Activated CD4-positive, alpha-beta T cell treated with anti-CD3 and anti-CD28 coated beads, Interleukin-2, amount 50 U/mL, for 4 hours (primary cell): ENCODE measurements around the gene GRID1.

Experiments used
- DNase-seq, 2 experiments: peaks; one replicate each; pipeline ENCODE4 v3.0.0-alpha.2; 2020

The GRID1 gene

DNA sequence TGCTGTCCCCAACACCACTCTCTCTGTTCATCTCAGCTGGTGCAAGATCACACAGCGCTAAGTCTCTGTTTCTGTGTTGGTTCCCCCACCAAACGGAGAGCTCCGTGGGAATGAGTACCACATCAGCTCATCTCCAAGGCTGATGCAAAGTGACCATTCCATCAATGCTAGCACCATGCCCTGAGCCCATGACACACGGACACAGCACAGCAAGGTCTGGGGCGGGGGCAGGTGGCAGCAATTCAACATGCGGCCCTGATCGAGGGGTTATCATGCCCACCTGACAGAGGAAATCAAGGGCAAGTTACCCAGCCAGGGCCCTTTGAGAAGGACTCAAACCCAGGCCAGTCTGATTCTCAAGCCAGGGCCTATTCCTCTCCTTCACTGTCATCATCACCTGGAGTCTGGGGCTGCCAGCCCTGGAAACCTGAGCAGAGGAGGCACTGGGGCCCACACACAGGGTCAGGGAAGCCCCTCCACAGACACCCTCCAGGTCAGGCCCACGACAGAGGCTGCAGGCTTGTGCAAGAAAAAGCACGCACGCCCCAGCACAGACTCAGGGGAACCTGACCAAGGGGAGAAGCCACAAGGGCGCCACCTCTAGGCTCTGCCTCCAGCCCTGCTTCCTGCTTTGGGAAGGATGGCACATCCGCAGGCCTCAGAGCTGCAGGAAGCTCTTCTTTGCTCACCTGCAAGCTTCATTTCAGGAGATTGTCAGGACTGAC lies 74.8 kb downstream of the GRID1 start:
- no peak for DNase-seq

DNA sequence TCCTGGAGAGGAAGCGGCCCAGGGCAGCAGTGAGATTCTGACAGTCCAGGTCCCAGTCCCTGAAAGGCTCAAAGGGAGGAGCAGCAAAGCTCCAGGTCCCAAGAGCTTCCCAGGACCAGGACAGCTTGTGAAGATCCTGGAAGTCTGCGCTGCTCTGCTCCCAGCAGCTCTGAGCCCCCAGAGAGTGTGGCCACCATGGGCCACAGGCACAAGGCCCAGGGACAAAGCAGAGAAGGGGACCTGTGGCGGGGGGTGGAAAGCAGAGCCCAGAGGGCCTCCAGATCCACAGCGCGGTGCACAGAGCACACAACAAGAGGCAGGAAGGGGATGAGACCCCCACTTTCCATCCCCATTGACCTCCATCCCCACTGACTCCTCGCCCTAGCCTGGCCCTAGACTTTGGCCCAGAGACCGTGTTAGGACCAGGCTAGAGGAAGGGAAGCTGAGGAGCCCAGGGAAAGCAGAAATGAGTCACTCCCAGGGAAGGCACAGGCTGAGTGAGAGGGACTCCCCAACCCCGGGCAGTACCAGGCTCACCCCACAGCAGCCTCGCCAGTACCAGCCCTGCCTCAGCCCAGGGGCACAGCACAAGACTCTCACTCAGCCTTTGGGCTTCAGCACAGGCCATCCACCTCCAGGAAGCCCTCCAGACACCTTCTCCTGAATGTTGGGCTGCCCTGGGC lies 75.5 kb downstream of the GRID1 start:
- no peak for DNase-seq

DNA sequence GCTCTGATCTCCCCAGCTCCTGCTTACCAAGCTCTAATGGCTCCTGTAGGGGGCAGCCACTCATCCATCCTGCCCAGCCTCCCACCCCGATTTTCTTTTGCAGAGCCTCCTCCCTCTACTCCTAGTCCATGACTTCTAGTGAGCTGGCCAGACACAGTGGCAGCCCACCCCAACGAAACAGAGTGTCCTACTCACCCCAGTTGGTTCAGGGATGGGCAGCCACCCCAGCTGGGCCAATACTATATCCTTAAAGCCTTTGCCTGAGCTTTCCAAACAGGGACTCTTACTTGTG lies 77.1 kb downstream of the GRID1 start:
- no peak for DNase-seq

DNA sequence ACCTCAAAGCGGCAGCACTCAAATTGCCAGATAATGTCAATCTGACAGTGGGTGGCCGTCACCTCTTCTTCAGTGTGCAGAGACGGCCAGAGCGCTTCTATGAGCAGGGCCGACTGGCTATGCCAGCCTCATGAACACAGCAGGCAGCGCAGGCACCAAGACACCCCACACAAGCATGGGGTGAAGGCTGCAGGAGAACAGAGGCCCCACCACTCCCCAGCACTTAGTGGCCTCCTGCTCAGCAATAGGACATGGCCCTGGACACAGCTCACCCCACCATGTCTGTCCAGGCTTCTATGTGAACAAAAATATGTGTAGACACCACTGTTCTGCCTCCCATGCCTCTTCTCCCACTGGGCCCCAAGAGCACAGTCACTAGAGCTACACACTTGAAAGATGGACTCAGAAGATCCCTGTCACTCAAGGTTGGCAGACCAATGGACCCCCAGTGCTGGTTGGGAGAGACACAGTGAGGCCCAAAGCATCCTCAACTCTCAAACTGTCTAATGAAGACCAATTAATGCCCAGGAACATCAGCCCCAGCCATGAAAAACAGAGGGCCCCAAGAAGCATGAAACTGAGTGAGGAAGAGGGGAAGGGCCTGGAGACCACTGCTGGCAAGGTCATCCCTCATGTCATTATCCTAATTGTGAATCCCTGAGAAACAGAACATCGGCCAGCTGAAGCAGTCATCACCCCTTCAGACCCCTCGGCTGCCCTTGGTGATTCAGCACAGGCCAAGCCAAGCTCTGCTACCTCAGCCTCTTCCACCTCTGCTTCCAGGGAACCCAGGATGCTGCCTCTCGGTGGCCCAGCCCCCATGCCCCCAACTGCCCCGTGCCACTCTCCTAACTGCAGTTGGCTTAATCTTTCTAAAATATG lies 77.7 kb downstream of the GRID1 start:
- DNase-seq = no peak

DNA sequence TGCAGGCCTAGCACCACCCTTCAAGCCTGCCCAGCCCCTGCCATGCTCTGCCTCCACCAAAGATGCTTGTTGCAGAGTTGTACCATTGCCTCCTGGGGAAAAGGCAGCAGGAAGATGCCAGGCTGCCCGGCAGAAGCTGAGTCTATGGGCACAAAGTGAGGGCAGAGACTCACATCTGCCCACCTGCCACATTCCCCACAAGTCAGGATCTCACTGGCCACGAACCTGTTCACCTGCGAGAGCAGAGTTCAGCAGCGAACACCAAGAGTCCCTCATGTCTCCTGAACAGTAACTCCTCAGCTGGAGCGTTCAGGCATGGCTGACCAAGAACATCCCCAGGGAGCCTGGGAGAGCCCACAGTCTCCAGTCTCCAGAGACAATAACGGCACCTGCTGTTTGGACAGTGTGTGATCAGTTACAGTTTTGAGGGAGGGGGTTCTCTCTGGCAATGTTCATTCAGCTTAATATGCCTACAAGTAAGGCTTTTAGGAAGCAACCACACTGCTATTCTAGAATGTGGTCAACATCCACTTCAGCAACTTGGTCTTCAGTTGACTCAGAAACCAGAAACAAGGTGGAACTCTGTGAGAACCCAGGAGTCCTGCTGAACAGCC lies 78.5 kb downstream of the GRID1 start:
- DNase-seq = no peak

DNA sequence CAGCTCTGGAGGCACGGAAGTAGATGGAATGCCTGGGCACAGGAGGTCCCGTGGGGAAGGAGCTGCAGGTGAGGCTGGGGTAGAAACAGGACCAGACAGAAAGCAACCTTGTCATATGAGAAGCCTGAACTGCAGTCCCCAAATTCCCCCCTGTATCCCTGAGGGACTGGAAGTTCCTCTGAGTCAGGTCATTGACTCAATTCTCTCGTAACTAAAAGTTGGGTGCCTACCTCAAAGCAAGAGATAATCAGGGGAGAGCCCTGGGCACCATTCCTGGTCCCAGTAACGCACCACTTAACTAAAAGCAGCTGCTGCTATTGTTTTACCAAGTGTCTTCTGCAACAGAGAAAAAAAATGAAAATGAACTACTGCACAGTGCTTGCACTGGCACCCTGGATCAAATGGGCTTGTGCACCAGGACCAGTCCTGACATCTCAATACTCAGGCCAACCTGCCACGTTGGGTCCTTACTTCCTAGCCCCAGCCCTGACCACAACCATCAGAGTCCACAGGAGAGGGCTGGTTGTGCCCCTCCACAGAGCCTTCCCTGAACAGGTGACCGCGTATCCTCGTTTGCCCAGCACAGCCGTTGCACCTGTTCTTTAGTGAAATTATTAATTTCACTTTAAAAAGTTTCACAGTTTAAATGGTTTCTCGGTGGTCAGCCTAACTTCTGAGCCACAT lies 79.3 kb downstream of the GRID1 start:
- DNase-seq = no peak

DNA sequence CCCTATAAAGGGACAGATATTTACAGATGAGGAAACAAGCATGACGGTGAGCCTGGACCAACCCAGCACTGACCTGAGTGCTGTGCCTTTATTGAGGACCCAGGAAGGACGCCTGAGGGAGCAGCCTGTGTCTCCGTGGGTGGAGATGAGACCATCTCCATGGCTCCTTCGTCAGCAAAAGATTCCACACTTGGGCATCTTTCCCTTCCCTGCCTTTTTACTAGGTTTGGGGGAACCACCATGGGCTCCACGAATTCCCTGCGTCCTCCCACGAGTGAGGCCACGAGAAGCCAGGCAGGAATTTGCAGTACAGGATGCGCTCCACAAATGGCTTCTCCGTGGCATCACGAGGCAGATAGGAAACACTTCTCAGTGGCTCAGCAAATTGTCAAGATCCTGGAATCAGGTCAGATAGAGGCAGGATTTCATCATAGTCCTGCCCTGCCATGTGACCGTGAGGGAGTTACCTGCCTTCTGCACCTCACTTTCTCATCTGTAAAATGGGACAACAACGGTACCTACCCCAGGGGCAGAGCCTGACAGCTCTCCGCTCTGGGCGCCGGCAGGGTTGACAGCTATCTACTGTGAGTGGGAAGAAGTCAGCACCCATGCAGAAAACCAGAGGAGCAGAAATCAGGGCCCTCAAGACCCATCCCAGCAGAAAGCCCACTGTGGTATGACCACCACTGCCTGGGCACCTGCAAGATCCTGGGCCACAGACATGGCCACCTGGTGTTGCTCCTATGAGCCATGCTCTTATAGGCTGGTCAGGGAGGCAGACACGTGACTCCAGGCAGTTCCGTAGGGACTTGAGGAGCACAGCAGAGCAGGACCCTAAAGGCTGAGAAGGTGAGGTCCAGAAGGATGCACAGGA lies 80.1 kb downstream of the GRID1 start:
- no peak for DNase-seq

DNA sequence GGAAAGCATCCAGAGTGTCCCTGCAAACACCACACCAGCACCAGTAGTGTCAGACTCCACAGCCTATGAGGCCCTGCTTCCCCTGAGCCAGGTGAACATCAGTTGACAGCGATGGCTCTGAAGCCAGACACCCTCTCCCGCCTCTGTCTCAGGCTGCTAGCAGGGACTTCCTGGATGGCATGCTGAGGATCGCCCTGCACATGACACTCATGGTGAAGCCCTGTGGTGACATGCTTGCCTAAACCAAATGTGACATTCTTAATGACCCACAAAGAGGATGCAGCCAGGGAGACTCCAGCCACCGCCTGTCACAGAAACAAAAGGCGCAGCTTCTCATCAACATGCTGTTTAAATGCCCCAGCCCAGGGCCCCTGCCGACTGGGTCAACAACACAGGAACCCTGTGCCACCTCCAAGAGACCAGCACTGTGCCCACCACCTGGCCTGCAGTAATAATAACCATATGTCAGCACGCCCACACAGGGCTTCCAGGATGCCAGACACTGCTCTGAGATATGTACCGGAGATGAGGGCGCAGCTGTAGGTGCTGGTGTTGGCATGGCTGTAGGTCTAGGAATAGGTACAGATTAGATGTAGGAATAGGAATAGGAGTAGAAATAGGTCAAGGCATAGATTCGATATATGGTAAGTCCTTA lies 81.3 kb downstream of the GRID1 start:
- DNase-seq = no peak

DNA sequence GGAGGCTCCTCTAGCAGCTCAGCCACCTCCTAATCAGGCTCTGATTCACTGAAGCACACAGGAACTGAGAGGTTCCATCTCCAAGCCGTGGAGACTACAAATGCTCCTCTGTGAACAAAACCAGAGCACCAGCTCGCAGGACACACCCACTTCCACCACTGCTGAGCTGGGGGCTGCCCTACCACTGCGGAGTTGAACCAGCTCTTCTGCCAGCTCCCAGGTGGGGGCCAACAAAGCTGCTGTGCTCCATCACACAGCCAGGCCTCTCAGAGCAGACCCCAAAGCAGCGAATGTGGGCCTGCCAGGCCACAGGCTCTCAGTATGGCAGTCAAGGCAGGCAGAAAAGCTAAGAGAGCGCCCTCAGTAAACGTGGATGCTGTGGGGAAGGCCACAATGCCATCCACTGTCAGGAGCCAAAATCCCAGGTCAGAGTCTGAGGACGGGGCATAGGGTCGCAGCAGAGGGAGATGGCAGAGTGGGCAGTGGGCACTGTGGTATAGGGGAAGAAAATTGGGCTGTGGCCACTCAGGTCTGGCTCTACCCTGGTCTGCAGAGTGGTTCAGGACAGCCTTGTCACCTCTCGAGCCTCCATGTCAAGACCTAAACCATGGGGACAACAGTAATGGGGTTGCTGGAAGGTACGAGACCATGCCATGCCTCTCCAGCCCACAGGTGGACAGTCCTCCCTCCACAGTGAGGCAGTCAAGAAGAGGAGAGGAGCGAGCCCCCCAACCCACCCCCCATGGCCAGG lies 82.1 kb downstream of the GRID1 start:
- DNase-seq = no peak

DNA sequence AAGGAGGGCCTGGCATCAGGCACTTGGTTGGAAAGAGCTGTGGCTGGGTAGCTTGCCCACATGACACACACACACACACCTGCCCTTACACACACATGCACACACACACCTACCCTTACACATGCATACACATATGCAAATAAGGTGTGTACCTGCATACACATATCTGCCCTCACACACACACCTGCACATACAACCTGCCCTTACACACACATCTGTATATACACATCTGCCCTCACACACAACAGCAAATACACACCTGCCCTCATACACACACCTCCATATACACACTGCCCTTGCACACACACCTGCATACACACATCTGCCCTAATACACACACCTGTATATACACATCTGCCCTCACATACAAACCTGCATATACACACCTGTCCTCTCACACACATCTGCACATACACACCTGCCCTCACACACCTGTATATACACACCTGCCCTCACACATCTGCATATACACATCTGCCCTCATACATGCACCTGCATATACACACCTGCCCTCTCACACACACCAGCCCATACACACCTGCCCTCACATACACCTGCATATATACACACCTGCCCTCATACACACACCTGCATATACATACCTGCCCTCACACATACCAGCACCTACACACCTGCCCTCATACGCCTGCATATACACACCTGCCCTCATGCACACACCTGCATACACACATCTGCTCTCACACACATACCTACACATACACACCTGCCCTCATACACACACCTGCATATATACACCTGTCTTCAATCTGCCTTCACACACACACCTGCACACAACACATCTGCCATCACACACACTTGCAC lies 82.9 kb downstream of the GRID1 start:
- DNase-seq = no peak

DNA sequence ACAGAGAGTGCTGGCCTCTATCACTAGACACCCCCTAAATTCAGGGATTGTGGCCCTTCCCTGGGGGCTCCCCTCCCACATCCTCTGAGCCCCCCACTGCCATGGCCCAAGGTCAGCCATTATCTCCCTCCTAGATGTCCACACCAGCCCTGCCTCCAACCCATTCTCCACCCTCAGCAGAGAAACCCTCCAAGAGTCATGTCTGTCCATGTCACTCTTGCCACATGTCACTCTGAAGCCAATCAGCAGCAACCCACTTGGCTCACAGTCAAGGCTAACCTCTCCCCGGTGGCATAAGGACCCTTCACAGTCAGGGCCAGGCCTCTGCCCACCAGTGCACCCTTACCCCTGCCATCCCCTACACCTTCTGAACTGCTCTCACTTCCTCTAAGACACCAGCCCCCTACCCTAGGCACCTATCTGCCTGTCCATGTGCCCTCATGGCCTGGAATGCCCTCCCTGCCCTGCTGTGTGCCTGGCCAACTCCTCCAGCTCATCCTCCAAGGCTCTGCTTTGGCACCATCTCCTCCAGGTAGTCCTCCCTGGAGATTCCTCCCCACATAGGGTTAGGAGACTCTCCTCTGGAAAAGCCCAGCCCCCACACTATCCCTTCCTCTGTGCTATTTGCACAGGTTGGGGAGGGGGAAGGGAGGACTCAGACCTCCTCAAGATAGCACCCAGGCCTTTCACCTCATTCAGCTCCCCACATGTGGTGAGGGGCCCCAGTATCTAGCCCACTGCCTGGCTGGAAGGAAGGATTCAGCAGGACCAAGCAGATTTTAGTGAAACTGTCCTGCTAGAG lies 83.7 kb downstream of the GRID1 start:
- no peak for DNase-seq

DNA sequence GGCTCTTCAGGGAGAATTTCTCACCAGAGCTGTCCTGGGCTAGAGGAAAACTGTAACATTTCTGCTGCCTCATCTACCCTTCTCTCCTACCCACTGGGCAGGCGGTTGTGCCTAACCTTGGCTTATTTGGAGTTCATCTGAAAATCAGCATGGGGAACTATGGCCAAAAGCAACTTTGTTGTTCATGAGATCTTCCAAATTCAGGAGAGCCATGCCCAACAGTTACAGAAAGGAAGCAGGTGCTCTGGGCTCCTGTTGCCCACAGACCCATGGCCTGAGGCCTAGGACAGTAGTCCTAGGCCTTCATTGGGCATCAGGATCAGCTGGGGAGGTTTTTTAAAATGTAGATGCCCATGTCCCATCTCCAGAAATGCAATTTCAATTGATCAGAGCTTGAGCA lies 85.2 kb downstream of the GRID1 start:
- DNase-seq = no peak

DNA sequence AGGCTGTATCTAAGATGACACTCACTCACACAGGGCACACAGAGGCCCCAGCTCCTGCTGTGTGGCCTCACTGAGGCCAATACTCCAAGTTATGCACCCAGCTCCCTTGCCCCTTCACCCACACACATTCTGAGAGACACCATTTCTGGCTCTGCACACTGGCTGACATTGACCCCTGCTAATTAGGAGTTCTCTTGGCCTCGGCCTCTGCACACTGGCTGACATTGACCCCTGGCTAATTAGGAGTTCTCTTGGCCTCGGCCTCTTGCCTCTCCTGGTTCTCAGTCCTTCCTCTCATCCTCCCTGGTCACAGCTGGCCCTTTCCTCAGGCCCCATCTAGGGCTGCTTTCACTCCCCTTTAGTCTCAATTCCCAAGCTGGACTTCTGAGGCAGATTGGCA lies 97.3 kb downstream of the GRID1 start:
- DNase-seq = no peak

DNA sequence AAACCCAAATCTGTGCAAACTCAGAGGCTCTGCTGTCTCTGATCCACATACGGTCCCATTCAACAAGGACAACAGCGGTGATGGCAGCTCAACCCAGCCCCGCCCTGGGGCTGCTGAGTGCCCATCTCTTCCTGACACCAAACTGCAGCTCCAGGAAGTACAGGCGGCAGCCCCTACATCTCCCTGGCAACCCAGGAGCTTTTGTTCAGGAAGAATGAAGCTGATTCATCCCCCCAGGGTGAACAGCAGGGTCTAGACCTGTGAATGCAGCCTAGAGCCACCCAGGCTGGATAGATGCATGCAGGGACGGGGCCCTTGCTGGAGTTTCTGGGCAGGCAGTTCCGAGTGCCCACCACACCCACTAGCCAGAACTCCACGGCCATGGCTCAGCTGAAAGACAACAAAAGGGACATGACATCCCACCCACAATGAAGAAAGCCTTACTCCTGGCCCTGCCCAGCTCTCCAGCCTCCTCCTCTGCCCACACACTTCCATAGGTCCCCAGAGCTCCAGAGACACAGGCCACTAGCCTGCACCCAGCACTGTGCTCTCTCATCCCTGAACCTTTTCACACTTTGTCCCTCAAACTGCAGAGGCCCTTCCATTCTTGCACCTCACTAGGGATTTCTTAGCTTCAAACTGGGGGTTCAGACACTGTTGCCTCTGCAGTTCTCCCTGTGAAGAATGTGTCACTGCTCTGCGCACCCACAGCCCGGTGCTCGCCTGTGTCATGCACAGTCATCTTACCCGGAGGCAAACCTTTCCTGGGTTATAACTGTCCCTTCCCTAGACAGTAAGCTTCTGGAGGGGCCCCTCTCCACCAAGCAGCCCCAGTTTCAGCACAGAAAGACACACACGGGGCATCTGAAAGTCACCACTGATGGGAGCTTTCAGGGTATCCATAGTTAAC lies 99.1 kb downstream of the GRID1 start:
- DNase-seq = no peak

DNA sequence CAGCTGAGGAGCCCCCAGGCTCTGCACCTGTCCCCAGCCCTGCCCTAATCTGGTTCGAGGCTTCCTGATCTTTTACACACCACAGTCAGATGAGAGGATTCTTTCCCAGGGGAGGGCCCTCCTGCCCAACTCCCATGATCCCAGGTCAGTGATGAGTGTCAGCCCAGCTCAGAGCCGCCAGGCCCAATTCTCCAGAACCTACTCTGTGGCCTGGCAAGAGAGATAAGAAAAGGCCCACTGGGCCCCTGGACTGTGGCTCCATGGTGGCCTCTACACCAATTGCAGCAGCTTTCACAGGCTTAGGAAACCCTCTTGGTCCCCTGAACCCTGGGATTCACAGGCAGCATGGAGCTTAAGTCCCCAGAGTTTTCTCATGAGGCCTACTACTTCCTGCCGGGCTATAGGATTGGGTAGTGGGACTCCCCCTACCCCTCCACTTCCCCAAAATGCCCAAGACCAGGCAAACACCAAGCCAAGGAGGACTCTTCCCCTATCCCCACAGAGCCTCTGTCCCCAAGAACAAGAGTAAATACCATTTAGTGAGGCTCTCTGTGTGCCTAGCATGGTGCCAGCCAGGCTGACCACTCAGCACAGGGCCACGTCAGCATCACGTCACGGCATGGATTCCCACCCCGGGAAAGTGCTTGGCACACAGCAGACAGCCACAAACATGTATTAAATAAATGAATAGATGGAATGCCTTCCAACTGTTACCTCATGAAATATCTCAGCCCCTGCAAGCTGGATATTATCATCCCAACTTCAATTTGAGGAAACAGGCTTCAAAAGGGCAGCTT lies 100.0 kb downstream of the GRID1 start:
- no peak for DNase-seq

DNA sequence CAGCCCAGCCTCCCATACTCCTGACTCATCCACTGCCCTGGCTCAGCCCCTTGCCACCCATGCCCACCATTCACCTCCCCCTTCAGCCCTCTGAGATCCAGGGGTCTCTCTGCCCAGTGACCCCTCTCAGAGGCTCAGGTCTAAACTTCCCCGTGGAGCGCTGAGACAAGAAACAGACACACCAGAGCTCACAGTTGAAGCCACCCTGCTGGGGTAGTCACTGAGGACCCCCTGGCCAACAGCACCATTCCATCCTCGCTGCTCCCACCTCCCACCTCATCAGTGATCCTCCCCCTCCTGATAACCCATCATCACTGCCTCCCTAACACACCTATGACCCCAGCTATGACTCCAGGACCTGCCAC lies 100.7 kb downstream of the GRID1 start:
- no peak for DNase-seq
